Measurements from ENCODE around the gene UTS2B.

DNA sequence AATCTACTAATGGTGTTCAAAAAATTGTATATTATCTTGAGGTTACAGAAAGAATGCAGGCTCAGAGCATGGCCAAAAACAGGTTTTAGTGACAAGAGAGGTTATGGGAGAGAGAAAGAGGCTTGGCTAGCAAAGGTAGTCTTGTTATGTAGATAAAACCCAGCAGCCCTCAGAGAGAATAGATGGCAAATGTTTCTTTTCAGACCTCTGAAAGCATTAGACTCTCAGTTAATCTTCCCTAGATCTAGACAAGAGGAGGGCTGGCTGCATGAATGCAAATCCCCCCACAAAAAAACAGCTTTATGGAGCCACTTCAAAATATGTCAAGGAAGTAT, 69.1 kb downstream of the UTS2B start:
- TF ChIP-seq, protein P1, sequence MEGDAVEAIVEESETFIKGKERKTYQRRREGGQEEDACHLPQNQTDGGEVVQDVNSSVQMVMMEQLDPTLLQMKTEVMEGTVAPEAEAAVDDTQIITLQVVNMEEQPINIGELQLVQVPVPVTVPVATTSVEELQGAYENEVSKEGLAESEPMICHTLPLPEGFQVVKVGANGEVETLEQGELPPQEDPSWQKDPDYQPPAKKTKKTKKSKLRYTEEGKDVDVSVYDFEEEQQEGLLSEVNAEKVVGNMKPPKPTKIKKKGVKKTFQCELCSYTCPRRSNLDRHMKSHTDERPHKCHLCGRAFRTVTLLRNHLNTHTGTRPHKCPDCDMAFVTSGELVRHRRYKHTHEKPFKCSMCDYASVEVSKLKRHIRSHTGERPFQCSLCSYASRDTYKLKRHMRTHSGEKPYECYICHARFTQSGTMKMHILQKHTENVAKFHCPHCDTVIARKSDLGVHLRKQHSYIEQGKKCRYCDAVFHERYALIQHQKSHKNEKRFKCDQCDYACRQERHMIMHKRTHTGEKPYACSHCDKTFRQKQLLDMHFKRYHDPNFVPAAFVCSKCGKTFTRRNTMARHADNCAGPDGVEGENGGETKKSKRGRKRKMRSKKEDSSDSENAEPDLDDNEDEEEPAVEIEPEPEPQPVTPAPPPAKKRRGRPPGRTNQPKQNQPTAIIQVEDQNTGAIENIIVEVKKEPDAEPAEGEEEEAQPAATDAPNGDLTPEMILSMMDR (conservative IDR thresholded peaks at IDR 0.05): no peak
- TF ChIP-seq EZH2 (IDR thresholded peaks at IDR 0.05; ENCODE audit: low read depth): no peak

Measured in PC-9 (cell line).